PC-3 (cell line): ENCODE data around the gene GCA. TPM values are rescaled to one million over a fixed set of nuclear protein-coding genes. Genes with fewer than 3 reads are reported as not detected.

Experiments
- ATAC-seq: fragments of 200-7000 bp; cut with Tn5 transposase; 2 replicates; pipeline ENCODE4 v1.9.1; 2020; ENCODE audit warnings: mild to moderate bottlenecking, moderate library complexity
- BruUV-seq: library from RNA; stranded (reverse); fragments of 400-500 nt; replicated peaks from 2 replicates; lab custom pipeline; 2021; lab: Mats Ljungman, UMichigan
- CTCF ChIA-PET: fragments of 300-600 bp; sonication (Branson Sonifier 250); formaldehyde crosslinking; loops from one replicate; lab custom pipeline; 2022; ENCODE audit warnings: antibody characterized with exemption; lab: Charles Lee
- POLR2A ChIA-PET: fragments of 300-600 bp; sonication (Branson Sonifier 250); formaldehyde crosslinking; loops from one replicate; lab custom pipeline; 2022; ENCODE audit warnings: antibody characterized with exemption; ENCODE audit not compliant: unreplicated experiment; lab: Charles Lee
- DNase-seq: peaks from one replicate; pipeline ENCODE4 v3.0.0-alpha.2; 2015
- H2AFZ ChIP-seq: fragments of 300-600 bp; sonication (generic); 2 replicates; pipeline ENCODE4 v1.6.0; 2016; ENCODE audit warnings: antibody characterized with exemption, low read length
- H3F3A ChIP-seq: fragments of 300-600 bp; sonication (generic); one replicate; pipeline ENCODE4 v1.6.0; 2017; ENCODE audit warnings: antibody characterized with exemption, low read length, control low read depth, mild to moderate bottlenecking; ENCODE audit not compliant: unreplicated experiment
- H3K27ac ChIP-seq: fragments of 300-600 bp; sonication (generic); 2 replicates; pipeline ENCODE4 v1.5.1; 2016; ENCODE audit warnings: mild to moderate bottlenecking, low read length
- H3K27me3 ChIP-seq: fragments of 300-600 bp; sonication (generic); 2 replicates; pipeline ENCODE4 v1.6.1; 2016; ENCODE audit warnings: low read length, mixed read lengths
- H3K36me3 ChIP-seq: fragments of 300-600 bp; sonication (generic); 2 replicates; pipeline ENCODE4 v1.6.1; 2016; ENCODE audit warnings: low read depth, mixed run types, low read length, mixed read lengths
- H3K4me1 ChIP-seq: fragments of 300-600 bp; sonication (generic); 2 replicates; pipeline ENCODE4 v1.5.1; 2016; ENCODE audit warnings: low read length; ENCODE audit not compliant: insufficient read depth
- H3K4me2 ChIP-seq: fragments of 300-600 bp; sonication (generic); 2 replicates; pipeline ENCODE4 v1.6.0; 2016; ENCODE audit warnings: low read length
- H3K4me3 ChIP-seq: fragments of 300-600 bp; sonication (generic); 2 replicates; pipeline ENCODE4 v1.5.1; 2016; ENCODE audit warnings: mild to moderate bottlenecking, low read length, mixed read lengths
- H3K79me2 ChIP-seq: fragments of 300-600 bp; sonication (generic); 2 replicates; pipeline ENCODE4 v1.6.1; 2017; ENCODE audit warnings: low read length, mixed read lengths
- H3K9ac ChIP-seq: fragments of 300-600 bp; sonication (generic); 2 replicates; pipeline ENCODE4 v1.6.0; 2016; ENCODE audit warnings: mild to moderate bottlenecking, low read length
- H3K9me2 ChIP-seq: fragments of 300-600 bp; sonication (generic); replicated peaks from 2 replicates; pipeline ENCODE4 v1.6.1; 2016; ENCODE audit warnings: mixed run types, low read length, mixed read lengths
- H3K9me3 ChIP-seq: fragments of 300-600 bp; sonication (generic); 2 replicates; pipeline ENCODE4 v1.6.1; 2016; ENCODE audit warnings: low read length, mixed read lengths
- H4K20me1 ChIP-seq: fragments of 300-600 bp; sonication (generic); 2 replicates; pipeline ENCODE4 v1.6.1; 2016; ENCODE audit warnings: low read length, mixed read lengths
- CTCF ChIP-seq: fragments of 300-600 bp; sonication (generic); conservative IDR thresholded peaks from 2 replicates; pipeline ENCODE4 v1.5.1; 2017; ENCODE audit warnings: antibody characterized with exemption, low read depth, mild to moderate bottlenecking, low read length
- EZH2 ChIP-seq: fragments of 300-600 bp; sonication (generic); IDR thresholded peaks from one replicate; pipeline ENCODE4 v1.6.1; 2017; ENCODE audit warnings: antibody characterized with exemption, mild to moderate bottlenecking, low read length; ENCODE audit not compliant: unreplicated experiment
- EZH2phosphoT487 ChIP-seq: fragments of 300-600 bp; sonication (generic); IDR thresholded peaks from 2 replicates; pipeline ENCODE4 v1.6.1; 2018; ENCODE audit warnings: mild to moderate bottlenecking, antibody characterized with exemption, low read length, borderline replicate concordance
- intact Hi-C: fragments of 100-400 bp; cut with micrococcal nuclease; formaldehyde crosslinking; loops from 2 replicates; pipeline ENCODE4 v1.9.0; 2023
- total RNA-seq: library from RNA; depleted of rRNA; stranded (reverse); fragments of >200 nt; gene quantifications from 2 replicates; pipeline ENCODE4 v1.2.3, GENCODE V29; 2014

The GCA gene
- total RNA-seq, 1 experiment from 2014 or later, result 18.7 TPM

- ChIA-PET POLR2A (no interaction called here), CTCF (no interaction called here)
- no peaks in the 10 kb centered on the region for H3K36me3 ChIP-seq
- H2AFZ ChIP-seq, result no peak overlapping the region
- H3K4me1 ChIP-seq, result no peaks in the 10 kb centered on the region
- no peak overlapping the region for H3K9ac ChIP-seq
- no peaks in the 10 kb centered on the region for H4K20me1 ChIP-seq
- no TSS peak for BruUV-seq
- peaks cover 9% of the 10 kb centered on the region; the same call in 1 of the 2 replicates for H3K27me3 ChIP-seq
- TF ChIP-seq EZH2 (no peak), EZH2phosphoT487 (no peak), CTCF (no peak)
- H3K27ac ChIP-seq, result no peak overlapping the region
- no peak for DNase-seq
- intact Hi-C loops, result no loop called here
- no peak for ATAC-seq
- H3K4me2 ChIP-seq, result no peak overlapping the region
- no peaks in the 10 kb centered on the region for H3K9me2 ChIP-seq
- H3F3A ChIP-seq, result no peaks in the 10 kb centered on the region
- H3K79me2 ChIP-seq, result no peaks in the 10 kb centered on the region
- no peak overlapping the region for H3K4me3 ChIP-seq
- H3K9me3 ChIP-seq, result no peaks in the 10 kb centered on the region
These were observed 27.0 kb downstream of the GCA start for GRCh38 chr2:162370931-162371330.

- no peak overlapping the region for H3K4me2 ChIP-seq
- no peak for TF ChIP-seq EZH2phosphoT487
- TF ChIP-seq EZH2, result no peak
- TF ChIP-seq CTCF, result no peak
- no peak overlapping the region for H2AFZ ChIP-seq
- H3K9me3 ChIP-seq, result no peaks in the 10 kb centered on the region
- H3K4me1 ChIP-seq, result no peaks in the 10 kb centered on the region
- H3K27ac ChIP-seq, result no peak overlapping the region
- POLR2A ChIA-PET, result no interaction called here
- intact Hi-C loops, result no loop called here
- H3K4me3 ChIP-seq, result no peak overlapping the region
- peaks cover 17% of the 10 kb centered on the region for H3K27me3 ChIP-seq
- DNase-seq (no peak), ATAC-seq (no peak)
- no peaks in the 10 kb centered on the region for H3K36me3 ChIP-seq
- H3K9ac ChIP-seq, result no peak overlapping the region
- CTCF ChIA-PET, result no interaction called here
- H4K20me1 ChIP-seq, result no peaks in the 10 kb centered on the region
- BruUV-seq, result no TSS peak
- H3K79me2 ChIP-seq, result no peaks in the 10 kb centered on the region
- no peaks in the 10 kb centered on the region for H3F3A ChIP-seq
- H3K9me2 ChIP-seq, result no peaks in the 10 kb centered on the region
These were observed 28.9 kb downstream of the GCA start for GRCh38 chr2:162372818-162373217.

- H3K27me3 ChIP-seq, result peaks cover 70% of the 10 kb centered on the region
- no peaks in the 10 kb centered on the region for H4K20me1 ChIP-seq
- no peaks in the 10 kb centered on the region for H3K36me3 ChIP-seq
- no peak overlapping the region for H3K4me3 ChIP-seq
- H3K27ac ChIP-seq, result no peak overlapping the region
- no peaks in the 10 kb centered on the region for H3F3A ChIP-seq
- DNase-seq (no peak), ATAC-seq (no peak)
- no peak overlapping the region for H3K4me2 ChIP-seq
- H2AFZ ChIP-seq, result no peak overlapping the region
- no peaks in the 10 kb centered on the region for H3K9me3 ChIP-seq
- H3K4me1 ChIP-seq, result no peaks in the 10 kb centered on the region
- POLR2A ChIA-PET, result no interaction called here
- intact Hi-C loops, result no loop called here
- no peaks in the 10 kb centered on the region for H3K79me2 ChIP-seq
- no peak for TF ChIP-seq EZH2phosphoT487
- TF ChIP-seq CTCF, result no peak
- no peak for TF ChIP-seq EZH2
- no TSS peak for BruUV-seq
- H3K9me2 ChIP-seq, result no peaks in the 10 kb centered on the region
- H3K9ac ChIP-seq, result no peak overlapping the region
- CTCF ChIA-PET, result no interaction called here
These were observed 36.0 kb downstream of the GCA start for GRCh38 chr2:162379719-162380580.
